Measurements from ENCODE around the gene CAMK2B.

CAMK2B gene

DNA sequence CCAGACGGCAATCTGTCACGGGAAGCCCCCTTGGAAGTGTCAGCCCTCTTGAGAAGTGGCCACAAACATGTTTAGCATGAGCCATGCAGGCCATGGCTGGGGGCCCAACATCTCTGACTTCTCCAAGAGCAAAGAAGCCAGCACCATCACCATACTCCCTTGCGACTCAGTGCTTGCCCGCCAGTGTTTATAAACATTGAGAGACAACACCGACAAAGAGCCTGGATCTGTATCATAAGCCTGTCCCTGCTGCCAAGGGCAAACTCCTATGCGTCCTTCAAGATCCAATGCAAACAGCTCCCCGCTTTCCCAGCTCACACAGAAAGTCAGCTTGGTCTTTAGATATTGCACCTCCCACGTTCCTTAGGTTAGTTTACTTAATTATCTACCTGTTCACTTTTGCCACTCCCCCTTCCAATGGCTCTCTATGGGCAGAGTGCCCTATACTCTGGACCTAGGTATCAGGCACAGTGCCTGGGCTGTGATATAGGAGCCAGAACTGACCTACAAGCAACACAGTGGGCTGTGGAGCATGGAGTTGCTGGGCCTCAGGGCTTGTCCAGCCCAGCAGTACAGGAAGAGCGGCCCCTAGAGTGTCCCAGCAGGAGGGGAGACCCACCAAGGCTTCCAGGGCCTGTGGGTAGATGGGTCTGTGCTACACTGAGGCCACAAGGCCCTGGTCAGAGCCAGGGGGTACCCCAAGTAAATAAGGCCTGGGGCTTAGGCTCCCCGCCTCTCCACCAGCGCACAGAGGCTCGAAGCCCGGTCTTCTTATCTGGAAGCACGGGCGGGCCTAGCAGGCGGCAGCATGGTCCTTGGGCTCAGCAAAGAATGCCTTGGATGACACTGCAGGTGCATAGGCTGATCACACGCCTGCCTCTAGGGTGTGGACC is 37.7 kb downstream of the CAMK2B start:
- DNase-seq (ENCODE audit: low read depth in 2 of 2), result no peak

DNA sequence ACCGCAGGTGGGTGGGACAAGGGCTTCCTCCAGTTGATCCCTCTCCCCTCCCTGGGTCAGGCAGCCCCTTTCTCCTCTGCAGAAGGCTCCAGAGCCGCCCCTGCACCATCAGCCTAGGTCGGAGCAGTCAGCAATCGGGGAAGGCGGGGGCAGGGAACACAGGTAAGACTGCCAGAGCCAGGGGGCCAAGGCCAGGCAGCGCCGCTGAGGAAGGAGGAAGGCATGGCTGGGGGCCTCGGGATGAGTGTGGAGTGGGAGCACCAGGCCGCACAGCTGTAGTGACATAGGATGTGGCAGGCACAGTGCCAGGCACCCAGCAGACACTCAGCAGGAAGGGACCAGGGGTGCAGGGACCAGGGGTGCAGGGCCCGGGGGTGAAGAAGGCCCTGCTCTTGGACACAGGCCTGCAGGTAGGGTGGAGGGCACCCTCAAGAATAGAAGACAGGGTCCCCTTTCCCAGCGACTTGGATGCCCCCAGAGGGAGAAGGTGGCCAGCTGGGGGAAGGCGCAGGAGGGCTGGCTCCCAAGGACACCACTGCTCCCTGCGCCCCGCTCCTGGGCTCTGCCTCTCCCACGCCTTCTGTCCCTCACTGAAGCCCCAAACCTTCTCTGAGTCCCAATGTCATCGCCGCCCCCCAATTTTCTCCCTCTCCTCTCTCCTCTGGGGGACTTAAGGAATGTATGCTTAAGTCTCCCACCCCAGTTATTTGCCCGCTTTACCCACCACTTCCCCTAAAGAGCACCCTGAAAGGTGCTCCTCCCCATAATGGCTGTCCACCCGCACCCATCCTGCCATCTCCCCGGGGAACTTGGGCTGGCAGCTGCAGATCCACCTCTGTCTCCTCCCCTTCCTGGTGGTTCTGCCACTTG is 38.5 kb downstream of the CAMK2B start:
- DNase-seq (ENCODE audit: low read depth in 2 of 2), result no peak

DNA sequence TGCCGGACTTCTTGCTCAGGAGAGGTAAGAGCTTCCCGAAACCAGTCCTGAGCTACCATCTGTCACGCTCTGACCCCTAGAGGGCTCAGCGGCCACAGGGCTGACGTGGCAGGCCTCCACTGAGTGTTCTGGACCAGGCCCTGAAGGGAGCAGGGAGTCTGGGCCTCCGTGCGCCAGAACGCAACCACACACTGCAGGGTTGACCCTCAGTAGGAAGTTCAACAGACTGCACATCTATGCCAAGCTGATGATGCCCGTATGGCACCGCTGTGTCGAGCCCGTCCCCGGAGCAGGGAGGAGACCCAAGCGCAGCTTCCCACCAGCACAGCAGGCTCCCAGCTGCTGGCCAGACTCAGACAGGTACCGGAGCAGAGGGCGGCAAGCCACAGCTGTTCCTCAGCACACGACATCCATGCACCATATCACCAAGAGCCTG is 39.2 kb downstream of the CAMK2B start:
- DNase-seq (ENCODE audit: low read depth in 2 of 2), result no peak

DNA sequence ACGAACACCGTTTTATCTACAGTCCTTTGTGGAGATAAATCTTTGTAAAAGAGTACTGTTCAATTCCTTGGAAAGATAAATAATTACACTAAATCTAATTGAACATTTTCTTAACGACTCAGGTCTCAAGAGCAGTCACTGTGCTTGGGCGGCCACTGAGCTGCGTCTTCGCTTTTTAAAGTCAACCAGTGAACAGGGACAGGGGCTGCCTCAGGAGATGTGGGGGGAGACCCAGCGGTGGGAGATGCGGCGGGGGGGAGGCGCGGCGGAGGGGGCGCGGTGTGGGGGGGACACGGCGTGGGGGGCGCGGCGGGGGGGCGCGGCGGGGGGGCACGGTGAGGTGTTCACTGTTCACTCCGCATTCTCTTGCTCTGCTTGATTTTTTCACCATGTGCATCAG is 39.8 kb downstream of the CAMK2B start:
- DNase-seq (ENCODE audit: low read depth in 2 of 2), result no peak

DNA sequence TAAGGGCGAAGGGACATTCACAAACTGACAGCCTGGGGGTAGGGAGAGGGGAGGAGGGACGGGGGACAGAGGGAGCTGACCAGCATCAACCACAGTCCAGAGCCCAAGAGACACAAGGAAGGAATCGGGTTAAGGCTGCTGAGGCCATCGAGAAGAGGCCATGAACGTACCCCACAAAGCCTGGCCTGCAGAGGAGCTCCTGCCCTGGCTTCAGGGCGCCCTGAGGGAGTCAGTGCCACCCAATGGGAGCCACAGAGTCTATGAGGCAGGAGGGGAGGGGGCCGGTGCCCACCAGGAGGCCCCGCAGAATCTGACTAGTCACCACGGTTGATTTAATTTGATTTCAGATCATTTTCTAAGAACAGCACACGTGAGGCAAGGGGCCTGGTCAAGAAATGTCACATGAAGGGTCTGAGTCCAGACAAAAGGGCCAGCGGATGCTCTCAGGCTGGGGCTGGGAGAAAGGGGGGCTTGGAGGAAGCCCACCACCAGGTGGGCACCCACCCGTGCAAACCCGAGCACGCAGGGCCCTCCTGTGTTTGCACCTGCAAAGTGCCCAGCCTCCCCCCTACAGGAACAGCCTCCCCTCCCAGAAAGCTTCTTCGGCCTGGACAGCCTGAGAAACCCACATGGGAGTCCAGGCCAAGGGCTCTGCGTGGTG is 40.4 kb downstream of the CAMK2B start:
- DNase-seq (ENCODE audit: low read depth in 2 of 2), result no peak

DNA sequence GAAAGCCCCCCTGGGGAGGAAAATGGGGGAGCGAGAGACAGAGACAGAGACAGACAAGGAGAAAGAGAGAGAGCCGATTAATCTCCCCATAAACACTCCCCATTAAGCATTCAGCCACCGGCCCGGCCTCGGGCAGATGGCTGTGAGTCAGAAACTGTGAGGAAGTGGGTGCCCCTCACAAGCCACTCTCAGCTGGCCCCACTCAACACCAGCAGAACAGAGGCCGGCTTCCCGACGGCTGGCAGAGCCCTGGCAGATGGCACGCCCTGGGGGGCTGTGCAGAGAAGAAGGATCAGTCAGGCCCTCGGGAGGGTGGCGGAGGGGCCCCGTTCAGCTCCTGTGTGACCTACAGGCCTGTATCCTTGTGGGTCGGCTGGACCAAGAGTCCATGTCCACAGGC is 41.2 kb downstream of the CAMK2B start:
- DNase-seq (ENCODE audit: low read depth in 2 of 2), result no peak

DNA sequence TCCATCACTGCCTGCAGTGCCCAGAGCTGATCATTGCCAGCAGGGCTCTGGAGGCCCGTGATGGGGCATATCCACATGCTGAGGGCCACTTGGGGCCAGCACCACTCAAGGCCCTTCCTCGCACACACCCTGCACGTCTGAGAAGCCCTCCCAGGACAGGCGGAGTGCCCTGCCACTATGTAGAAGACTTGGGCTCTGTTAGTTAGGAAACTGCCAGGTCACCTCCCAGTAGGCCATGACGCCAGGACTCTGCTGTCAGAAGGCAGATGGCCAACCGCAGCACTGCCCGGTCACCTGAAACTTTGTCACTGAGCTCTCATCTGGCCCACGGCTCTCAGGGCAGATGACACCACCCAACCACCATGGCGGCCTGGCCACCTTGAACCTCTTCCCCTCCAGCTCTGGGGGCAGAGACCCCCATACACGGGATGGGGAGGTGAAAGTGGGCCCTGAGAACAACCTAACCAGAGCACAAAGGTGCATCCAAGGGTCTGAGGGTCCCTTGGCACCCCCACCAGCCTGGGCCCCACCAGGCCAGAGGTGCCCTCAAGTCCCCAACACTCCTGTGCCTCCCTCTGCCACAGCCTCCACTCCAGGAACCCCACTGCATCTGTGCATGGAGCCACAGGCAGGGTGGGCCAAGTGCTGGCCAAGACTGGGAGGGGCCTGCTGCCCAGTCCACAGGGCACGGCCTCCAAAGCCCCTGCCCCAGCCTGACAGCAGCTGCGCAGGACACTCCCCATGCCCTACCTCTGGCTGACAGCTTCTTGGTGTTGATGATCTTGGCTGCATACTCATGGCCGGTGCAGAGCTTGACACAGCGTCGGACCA is 41.8 kb downstream of the CAMK2B start:
- DNase-seq (ENCODE audit: low read depth in 2 of 2), result no peak

DNA sequence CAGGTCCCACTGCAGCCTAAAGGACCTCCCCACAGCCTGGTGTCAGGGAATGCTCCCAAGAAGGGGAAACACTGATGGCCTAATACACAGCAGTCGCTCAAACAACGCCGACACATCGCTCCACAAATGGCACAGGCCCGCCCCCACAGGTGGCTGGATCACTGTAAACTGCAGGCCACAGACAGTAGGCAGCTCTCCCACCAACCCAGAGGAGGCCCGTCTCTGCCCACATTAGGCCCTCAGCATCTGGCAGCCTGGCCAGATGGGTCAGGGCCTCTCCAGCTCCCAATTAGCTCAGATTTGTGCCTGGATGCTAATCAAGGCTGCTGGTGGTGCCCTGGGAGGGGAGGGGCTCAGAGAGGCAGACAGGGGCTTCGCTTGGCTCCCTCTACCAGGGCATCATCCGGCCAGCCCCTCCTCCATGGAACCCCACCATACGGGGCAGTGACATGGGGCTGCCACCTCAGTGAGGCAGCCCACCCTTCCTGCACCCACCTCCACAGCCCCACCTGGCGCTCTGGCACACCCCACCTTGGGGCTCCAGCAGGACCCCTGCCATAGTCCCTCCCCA is 42.7 kb downstream of the CAMK2B start:
- DNase-seq (ENCODE audit: low read depth in 2 of 2), result no peak

DNA sequence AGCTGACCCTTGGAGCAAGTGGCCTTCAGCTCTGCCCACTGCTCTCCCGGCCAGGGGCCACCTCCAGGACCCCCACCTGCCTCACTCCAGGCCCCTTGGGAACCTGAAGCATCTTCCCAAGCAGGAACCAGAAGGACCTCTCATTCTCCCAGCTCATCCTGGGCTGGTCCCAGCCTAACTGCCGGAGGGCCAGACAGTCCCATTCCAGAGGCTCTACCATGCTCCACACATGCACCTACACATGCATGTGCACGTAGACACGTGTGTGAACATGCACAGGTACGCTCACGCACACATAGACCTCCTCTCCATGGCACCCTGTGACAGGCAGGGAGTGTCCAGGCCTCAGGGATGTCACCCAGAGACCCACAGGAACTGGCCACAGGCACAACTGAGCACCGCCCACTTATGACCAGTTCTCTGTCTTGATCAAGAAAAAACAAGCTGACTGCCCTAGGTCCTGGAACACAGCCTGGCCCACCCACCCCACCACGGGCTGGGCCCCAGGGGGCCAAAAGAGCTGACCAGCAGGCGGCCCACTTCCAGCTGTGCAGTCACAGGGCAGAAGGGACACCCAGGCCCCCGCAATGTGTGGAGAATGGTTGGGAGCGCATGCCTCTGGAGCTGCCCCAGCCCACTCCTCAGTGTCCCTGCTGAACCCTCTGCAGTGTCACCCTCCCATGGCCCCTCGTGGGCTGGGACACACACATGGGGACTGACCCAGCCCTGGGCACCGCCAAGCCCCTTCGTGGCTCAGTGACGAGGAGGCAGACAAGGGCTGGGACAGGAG is 43.4 kb downstream of the CAMK2B start:
- DNase-seq (ENCODE audit: low read depth in 2 of 2), result no peak

DNA sequence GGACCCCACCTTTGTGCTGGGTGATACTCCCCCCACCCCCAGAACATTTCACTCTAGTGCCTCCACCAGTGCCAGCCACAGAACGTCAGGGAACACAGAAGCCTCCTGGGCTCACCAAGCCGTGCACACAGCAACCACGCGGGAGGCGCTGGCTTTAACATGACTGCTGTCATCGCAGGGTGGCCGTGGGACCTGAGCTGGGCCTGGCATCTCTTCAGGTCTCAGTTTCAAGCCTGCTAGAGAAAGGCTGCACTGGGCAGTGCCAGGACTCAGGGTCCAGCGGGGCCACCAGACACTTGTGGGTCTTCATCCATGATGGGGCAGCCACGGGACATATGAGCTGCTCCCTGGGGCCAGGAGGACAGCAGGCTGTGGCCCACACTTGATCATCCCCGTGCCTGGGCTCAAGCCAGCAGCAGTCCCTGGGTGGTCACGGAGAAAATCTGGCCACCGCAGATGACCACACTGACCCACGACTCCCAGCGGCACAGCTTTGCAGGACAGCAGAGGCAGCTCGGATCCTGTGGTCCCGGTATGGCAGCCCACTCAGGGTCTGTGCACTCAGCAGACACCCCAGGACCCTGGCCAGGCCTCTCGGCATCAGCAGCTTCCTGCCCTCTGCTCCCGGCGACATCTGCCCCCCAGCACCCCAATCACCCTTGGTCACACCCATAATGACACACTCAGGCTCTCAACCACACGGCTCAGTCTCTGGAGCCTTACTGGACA is 44.2 kb downstream of the CAMK2B start:
- DNase-seq (ENCODE audit: low read depth in 2 of 2), result no peak

DNA sequence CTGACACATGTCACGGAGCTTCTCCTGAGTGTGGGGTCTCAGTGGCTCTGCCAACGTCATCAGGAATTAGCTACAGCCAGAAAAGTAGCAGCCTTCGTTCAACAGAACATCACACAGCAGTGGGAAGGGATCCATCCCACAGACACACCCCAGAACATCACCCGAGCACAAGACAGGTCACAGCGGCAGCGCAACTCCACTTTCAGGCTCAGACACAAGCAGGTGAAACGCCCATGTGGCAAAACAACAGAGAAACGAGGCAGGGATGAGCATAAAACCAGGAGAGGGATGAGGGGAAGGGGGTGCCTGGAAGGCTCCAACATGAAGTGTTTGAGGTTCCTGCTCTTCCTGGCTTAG is 44.8 kb downstream of the CAMK2B start:
- DNase-seq (ENCODE audit: low read depth in 2 of 2), result no peak

DNA sequence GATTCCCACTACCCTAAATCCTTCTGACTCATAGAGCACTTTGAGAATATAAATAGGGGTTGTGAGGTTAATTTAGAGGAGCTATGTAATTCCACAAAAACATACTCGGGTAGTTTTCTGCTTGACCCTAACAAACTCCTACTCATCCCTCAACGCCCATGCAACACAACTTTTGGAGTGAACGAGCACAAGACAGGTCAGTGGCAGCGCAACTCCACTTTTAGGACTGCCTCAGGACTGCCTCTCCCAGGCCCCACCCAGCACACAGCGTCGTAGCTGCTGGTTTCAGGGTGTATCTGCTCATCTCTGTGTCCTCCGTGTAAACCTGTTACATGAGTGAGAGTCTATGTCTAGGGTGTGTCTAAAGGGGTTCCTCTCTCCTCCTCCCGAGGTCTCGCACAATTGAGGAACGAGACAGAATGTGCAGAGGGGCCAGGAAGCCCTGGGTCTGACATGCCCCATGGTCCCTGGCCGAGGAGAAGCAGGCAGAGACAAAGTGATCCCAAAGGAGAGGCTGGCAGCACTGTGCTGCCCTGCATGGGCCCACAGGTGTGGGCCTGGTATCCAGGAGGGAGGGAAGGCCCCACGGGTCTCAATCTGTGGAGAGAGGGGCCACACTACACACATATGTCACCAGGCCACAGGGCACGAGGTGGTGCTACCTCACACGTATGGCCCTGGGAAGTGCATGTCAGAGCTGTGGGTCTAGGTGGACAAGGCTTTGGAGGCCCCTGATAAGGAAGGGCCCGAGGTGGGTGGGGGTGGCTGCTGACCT is 45.5 kb downstream of the CAMK2B start:
- DNase-seq (ENCODE audit: low read depth in 2 of 2), result no peak

DNA sequence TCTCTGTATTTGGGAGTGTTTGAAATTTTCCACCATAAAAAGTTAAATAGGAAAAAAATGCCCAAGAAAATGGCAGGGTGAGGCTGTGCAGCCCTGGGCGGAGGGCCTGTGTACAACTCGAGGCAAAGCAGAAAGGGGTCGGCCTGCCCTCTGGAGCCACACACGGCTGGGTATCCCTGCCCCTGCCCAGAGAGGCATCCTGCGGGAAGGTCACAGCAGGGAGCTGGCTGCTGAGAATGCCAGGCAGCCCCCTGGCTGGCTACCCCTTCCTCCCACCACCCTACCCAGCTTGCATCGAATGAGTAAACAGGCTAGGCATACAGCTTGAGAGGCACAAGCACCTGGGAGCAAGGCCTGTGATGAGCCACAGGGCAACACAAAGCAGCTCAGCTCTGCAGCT is 46.1 kb downstream of the CAMK2B start:
- DNase-seq (ENCODE audit: low read depth in 2 of 2), result no peak

DNA sequence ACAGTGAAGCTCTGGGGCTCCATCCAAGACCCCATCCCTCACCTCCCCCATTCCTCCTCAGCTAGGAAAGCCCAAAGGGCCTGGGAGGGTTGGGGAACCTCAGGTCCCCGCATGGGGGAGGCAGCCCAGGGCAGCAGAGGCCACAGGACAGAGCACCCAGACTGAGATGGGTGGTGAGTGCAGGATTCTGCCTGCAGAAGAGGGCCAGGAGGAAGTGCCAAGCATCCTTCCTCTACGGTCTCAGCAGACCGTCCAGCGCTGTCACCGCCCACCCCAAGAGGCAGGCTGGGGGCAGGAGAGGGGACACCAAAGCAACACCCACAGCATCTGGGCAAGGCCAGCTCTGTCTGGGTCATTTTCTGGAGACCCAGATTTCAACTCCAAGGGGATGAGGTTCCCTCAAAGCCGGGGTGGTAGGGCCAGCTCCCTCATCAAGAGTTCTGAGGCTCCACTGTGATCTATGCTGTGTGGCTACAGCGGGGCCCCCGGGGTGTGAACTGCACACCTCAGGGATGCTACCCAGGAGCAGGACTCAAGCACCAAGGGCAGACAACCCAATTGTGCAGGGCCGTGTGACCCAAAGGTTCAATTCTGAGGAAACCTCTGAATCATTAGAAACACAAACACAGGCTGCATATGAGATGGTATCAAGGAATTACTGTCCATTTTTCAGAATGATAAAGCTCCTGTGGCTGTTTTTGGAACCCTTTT is 46.8 kb downstream of the CAMK2B start:
- DNase-seq (ENCODE audit: low read depth in 2 of 2), result no peak

DNA sequence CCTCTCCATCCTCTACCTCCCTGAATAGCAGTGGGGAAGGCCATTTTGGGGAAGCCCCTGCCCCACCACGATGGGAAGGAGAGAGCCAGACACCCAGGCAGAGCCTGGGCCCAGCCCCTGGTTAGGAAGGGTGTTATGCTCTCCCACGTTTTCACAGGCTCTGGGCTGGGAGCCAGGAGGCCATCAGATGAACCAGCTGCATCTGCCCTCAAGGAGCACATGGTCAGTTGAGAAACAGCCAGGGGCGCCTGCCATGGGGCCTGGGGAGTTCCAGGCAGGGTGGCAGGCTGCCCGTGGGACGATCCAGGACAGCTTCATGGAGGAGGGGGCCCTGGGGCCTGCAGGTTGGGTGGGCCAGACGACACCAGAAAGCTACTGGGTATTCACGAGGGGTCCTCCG is 47.5 kb downstream of the CAMK2B start:
- DNase-seq (ENCODE audit: low read depth in 2 of 2), result no peak

DNA sequence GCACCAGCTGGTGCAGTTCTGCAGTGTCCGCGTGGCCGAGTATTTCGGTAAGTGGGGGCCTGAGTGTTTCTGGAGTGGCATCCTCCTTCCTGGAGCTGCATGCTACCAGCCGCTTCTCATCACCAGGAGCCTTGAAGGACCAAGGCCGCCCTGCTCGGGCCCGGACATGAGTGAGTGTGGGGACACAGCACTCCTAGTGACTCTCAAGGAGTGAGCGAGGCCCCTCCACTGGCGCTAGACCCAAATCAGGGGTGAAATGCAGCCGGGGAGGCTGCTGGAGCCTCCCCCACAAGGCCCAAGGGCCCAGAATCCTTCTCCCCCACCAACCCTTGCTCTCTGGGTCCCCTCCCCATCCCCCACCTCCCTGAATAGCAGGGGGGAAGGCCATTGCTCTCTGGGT is 48.0 kb downstream of the CAMK2B start:
- no peak for DNase-seq (ENCODE audit: low read depth in 2 of 2)

DNA sequence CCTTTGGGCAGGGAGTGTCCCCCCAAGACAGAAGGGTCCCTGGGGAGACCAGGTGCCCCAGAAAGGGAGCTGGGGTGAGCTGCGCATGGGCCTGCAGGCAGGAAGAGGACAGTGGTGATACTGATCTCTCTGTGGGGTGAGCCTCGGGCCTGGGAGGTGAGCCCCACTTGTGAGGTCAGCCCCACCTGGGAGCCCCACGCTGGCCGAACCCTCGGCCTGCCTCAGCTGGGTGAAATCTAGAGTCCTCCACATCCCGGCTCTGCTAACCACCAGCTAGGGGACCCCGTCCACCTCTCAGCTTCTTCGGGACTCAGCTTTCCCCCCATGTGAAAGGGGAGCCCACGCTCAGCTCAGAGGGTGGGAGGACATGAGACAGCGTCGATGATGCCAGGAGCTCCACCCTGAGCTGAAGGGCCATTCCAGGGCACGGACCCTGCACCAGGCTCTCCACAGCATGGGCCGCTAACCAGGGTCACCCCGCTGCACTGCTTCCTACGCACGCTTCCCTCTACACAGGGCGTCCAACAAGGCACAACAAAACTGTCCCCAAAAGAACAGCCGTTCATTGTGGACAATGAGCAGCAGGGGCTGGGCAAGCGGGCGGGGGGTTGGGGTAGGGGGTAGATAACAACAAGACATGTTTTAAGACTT is 48.7 kb downstream of the CAMK2B start:
- no peak for DNase-seq (ENCODE audit: low read depth in 2 of 2)

All from stimulated activated CD8-positive, alpha-beta memory T cell treated with anti-CD3 and anti-CD28 coated beads, Interleukin-7, amount 100 ng/mL, for 1 hour (primary cell).